ENCODE data around the gene SLC25A21. TPM values are rescaled to one million over a fixed set of nuclear protein-coding genes. Genes with fewer than 3 reads are reported as not detected.

SLC25A21 gene
- polyA plus RNA-seq, 2 of the 4 experiments (the other 2 are of a cell fraction): 0.68 to 1.4 TPM

DNA sequence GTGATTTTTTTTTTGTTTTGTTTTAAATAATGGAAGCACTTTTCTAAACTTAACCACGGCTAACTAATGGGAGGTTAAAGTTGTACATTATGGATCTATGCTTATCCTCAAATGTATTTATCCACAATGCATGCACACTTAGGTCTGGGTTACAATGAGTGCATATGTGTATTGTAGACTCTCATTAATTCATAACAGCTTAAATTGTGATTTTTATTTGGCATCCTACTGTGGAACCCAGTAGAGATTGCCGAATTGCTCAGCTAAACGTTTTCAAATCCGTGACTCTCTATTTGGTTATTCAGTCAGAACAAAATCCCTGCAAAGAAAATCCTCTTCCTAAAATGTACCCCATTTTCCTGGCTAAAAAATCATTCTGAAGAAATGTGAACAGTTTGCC lies 244.0 kb downstream of the SLC25A21 start:
- no peak for ATAC-seq
- ChIA-PET POLR2A (no interaction called here), CTCF (interaction anchor here (0.6 to 0.9 kb wide), 2 partner anchors 14 to 280 kb away, joined by 3 to 4 read pairs; no protein-coding TSS in a partner anchor)
- no peak overlapping the region for H3K4me2 ChIP-seq
- H3K9me3 ChIP-seq: no peaks in the 10 kb centered on the region
- no peak overlapping the region for H3K4me3 ChIP-seq
- no peak for TF ChIP-seq TFCP2L1 (CRISPR knock-in tag; IDR thresholded peaks at IDR 0.05)
- TF ChIP-seq, protein P1, sequence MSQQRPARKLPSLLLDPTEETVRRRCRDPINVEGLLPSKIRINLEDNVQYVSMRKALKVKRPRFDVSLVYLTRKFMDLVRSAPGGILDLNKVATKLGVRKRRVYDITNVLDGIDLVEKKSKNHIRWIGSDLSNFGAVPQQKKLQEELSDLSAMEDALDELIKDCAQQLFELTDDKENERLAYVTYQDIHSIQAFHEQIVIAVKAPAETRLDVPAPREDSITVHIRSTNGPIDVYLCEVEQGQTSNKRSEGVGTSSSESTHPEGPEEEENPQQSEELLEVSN (IDR thresholded peaks at IDR 0.05; ENCODE audit: borderline replicate concordance, low read depth): no peak
- TF ChIP-seq RCOR1 (IDR thresholded peaks at IDR 0.05; ENCODE audit: low read depth, low read length): no peak
- TF ChIP-seq JUNB (IDR thresholded peaks at IDR 0.05): no peak
- TF ChIP-seq, protein P2, sequence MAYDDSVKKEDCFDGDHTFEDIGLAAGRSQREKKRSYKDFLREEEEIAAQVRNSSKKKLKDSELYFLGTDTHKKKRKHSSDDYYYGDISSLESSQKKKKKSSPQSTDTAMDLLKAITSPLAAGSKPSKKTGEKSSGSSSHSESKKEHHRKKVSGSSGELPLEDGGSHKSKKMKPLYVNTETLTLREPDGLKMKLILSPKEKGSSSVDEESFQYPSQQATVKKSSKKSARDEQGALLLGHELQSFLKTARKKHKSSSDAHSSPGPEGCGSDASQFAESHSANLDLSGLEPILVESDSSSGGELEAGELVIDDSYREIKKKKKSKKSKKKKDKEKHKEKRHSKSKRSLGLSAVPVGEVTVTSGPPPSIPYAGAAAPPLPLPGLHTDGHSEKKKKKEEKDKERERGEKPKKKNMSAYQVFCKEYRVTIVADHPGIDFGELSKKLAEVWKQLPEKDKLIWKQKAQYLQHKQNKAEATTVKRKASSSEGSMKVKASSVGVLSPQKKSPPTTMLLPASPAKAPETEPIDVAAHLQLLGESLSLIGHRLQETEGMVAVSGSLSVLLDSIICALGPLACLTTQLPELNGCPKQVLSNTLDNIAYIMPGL (CRISPR knock-in tag; IDR thresholded peaks at IDR 0.05; ENCODE audit: borderline replicate concordance): no peak
- TF ChIP-seq HOXB13 (CRISPR knock-in tag; IDR thresholded peaks at IDR 0.05; ENCODE audit: low read depth): no peak
- TF ChIP-seq MAZ (IDR thresholded peaks at IDR 0.05; ENCODE audit: borderline replicate concordance, low read depth, low read length): no peak
- TF ChIP-seq HOXA7 (CRISPR knock-in tag; IDR thresholded peaks at IDR 0.05): no peak
- no peak for TF ChIP-seq POLR2AphosphoS2 (conservative IDR thresholded peaks at IDR 0.05; ENCODE audit: low read length)
- TF ChIP-seq CEBPB (IDR thresholded peaks at IDR 0.05): no peak
- TF ChIP-seq, protein P3, sequence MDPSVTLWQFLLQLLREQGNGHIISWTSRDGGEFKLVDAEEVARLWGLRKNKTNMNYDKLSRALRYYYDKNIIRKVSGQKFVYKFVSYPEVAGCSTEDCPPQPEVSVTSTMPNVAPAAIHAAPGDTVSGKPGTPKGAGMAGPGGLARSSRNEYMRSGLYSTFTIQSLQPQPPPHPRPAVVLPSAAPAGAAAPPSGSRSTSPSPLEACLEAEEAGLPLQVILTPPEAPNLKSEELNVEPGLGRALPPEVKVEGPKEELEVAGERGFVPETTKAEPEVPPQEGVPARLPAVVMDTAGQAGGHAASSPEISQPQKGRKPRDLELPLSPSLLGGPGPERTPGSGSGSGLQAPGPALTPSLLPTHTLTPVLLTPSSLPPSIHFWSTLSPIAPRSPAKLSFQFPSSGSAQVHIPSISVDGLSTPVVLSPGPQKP (IDR thresholded peaks at IDR 0.05; ENCODE audit: low read depth, low read length): no peak
- no peaks in the 10 kb centered on the region for H3K4me1 ChIP-seq
- 76% methylated on average over 4 of the region's 4 CpGs for WGBS (ENCODE audit: missing lambda C conversion rate)
- FAIRE-seq: no peak
- H3K27ac ChIP-seq: no peak overlapping the region
- no peak for DNase-seq (ENCODE audit: low read depth in 1 of 2, low spot score in 1 of 2)

DNA sequence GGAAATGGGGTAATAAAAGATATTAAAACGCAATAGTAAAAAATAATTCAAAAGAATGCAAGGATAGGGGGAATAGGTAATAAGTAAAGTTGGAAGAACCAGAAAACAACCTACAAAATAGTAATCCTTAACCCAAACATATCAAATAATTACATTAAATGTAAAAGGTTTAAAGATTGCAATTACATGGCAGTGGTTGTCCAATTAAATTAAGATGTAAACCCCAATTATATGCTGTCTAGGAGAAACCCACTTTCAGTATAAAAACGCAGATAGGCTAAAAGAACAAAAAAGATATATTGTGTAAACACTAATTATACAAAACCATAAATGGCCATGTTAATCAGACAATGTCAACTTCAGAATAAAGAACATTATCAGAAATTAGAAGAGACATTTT lies 247.3 kb downstream of the SLC25A21 start:
- H3K4me2 ChIP-seq: no peak overlapping the region
- no peaks in the 10 kb centered on the region for H3K4me1 ChIP-seq
- no peak for ATAC-seq
- CTCF ChIA-PET: interaction anchor here (1.1 kb wide), 1 partner anchor 16 kb away, joined by 3 read pairs; no protein-coding TSS in a partner anchor
- no peak for DNase-seq (ENCODE audit: low read depth in 1 of 2, low spot score in 1 of 2)
- FAIRE-seq: no peak
- 65% methylated on average over 2 of the region's 2 CpGs for WGBS (ENCODE audit: missing lambda C conversion rate)
- no peak for TF ChIP-seq FOXS1 (CRISPR knock-in tag; IDR thresholded peaks at IDR 0.05)
- TF ChIP-seq EHMT2 (IDR thresholded peaks at IDR 0.05; ENCODE audit: low read depth): no peak
- TF ChIP-seq, protein P4, sequence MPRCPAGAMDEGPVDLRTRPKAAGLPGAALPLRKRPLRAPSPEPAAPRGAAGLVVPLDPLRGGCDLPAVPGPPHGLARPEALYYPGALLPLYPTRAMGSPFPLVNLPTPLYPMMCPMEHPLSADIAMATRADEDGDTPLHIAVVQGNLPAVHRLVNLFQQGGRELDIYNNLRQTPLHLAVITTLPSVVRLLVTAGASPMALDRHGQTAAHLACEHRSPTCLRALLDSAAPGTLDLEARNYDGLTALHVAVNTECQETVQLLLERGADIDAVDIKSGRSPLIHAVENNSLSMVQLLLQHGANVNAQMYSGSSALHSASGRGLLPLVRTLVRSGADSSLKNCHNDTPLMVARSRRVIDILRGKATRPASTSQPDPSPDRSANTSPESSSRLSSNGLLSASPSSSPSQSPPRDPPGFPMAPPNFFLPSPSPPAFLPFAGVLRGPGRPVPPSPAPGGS (IDR thresholded peaks at IDR 0.05): no peak
- TF ChIP-seq, protein P5, sequence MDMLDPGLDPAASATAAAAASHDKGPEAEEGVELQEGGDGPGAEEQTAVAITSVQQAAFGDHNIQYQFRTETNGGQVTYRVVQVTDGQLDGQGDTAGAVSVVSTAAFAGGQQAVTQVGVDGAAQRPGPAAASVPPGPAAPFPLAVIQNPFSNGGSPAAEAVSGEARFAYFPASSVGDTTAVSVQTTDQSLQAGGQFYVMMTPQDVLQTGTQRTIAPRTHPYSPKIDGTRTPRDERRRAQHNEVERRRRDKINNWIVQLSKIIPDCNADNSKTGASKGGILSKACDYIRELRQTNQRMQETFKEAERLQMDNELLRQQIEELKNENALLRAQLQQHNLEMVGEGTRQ (IDR thresholded peaks at IDR 0.05): no peak
- TF ChIP-seq, protein P6, sequence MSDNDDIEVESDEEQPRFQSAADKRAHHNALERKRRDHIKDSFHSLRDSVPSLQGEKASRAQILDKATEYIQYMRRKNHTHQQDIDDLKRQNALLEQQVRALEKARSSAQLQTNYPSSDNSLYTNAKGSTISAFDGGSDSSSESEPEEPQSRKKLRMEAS (IDR thresholded peaks at IDR 0.05): no peak
- no peak for TF ChIP-seq NR3C1 (IDR thresholded peaks at IDR 0.05)
- TF ChIP-seq RARB (CRISPR knock-in tag; IDR thresholded peaks at IDR 0.05): no peak
- TF ChIP-seq MAFK (IDR thresholded peaks at IDR 0.05; ENCODE audit: partially characterized antibody): no peak
- no peak for TF ChIP-seq CBX2 (IDR thresholded peaks at IDR 0.05; ENCODE audit: borderline replicate concordance, low read depth)
- TF ChIP-seq ZNF302 (CRISPR knock-in tag; IDR thresholded peaks at IDR 0.05): no peak
- no peak for TF ChIP-seq NFE2L2 (conservative IDR thresholded peaks at IDR 0.05; ENCODE audit: low read length)
- no peak overlapping the region for H3K27ac ChIP-seq
- no peaks in the 10 kb centered on the region for H3K9me3 ChIP-seq
- H3K4me3 ChIP-seq: no peak overlapping the region
- POLR2A ChIA-PET: no interaction called here
